Activated CD8-positive, alpha-beta memory T cell treated with anti-CD3 and anti-CD28 coated beads for 36 hours (primary cell): ENCODE results near the gene LRRC45. TPM values are rescaled to one million over a fixed set of nuclear protein-coding genes. Genes with fewer than 3 reads are reported as not detected.

Source experiments
- CTCF ChIA-PET: fragments of 350-600 bp; sonication (Branson Sonifier 250); formaldehyde crosslinking; loops from one replicate; lab custom pipeline; 2021; ENCODE audit warnings: antibody characterized with exemption; lab: Charles Lee
- POLR2A ChIA-PET: fragments of 350-600 bp; sonication (Branson Sonifier 250); formaldehyde crosslinking; loops from one replicate; lab custom pipeline; 2021; ENCODE audit warnings: antibody characterized with exemption; lab: Charles Lee
- total RNA-seq, 2 experiments: library from RNA; stranded (reverse); gene quantifications; one replicate each; pipeline ENCODE4 v1.2.3, GENCODE V29; 2021

Gene LRRC45
- total RNA-seq, 2 experiments from 2014 or later = 30.2 to 31.3 TPM

- POLR2A ChIA-PET = no interaction called here
- CTCF ChIA-PET = interaction anchor here (0.6 kb wide), 1 partner anchor 135 kb away, joined by 3 read pairs; the partner anchor contains the start of gene CCDC57
Observed at GRCh38 chr17:82077617-82078358, 54.7 kb downstream of the LRRC45 start.

DNA sequence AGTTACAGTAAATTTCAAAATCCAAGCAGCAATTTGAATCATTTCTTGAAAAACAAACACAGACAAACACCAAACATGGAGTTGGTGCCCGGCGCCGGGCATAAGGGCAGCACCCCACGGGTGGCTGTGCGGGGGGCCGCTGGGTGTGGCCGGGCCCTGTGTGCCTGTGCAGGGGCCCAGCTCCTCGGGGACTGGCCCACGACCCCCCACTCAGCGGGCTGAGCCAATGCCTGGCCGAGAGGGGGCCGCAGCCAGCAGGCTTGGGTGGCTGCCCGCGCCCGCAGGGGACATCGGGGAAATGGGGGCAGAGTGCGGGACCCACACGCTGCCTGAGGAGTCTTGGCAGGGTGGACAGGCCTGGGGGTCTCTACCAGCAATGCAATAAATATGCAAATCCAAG, 55.3 kb downstream of the LRRC45 start:
- ChIA-PET CTCF (interaction anchor here (0.6 to 0.8 kb wide), 3 partner anchors 19 to 134 kb away, joined by 3 to 4 read pairs (median 3); partner anchors contain the start of gene CCDC57), POLR2A (interaction anchor here (0.6 kb wide), 2 partner anchors 27 to 395 kb away, joined by 3 to 5 read pairs; partner anchors contain the start of genes ARL16 and HGS)

GRCh38 chr17:82079001-82079677, 56.0 kb downstream of the LRRC45 start:
- ChIA-PET CTCF (interaction anchor here (0.7 to 0.8 kb wide), 2 partner anchors 19 to 49 kb away, joined by 3 to 4 read pairs; no protein-coding TSS in a partner anchor), POLR2A (interaction anchor here (0.6 kb wide), 2 partner anchors 26 to 396 kb away, joined by 3 to 5 read pairs; partner anchors contain the start of genes ARL16 and HGS)

DNA sequence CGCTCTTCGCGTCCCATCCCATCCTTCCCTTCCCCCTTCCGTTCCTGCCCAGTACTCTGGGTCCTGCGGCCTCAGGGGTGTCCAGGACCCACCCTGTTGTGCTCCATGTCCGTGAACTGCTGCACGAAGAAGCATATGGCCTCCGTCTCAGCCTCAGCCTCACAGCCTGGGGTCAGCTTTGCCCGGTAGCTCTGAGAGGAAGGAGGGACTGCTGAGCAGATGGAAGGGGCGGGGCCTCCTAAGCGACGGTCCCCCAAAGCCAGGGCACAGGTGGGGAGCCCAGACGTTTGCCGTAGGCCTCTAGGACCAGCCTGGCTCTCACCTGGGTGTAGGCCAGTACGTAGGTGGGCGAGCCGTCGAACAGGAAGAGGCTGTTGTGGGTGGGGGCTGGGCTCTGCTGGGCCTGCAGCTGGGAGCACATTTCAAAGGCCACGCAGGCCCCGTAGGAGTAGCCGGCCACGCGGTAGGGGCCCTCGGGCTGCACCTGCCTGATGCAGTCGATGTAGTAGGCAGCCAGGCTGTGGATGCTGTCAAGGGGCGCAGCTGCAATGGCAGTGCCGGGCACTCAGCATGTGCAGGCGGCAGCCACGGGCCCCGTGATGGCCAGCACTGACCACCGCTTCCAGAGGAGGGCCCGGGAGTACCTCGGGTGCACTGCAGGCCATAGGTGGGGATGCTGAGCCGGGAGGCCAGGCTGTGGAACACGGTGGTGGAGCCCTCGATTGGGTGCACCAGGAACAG, 57.1 kb downstream of the LRRC45 start:
- POLR2A ChIA-PET = no interaction called here
- CTCF ChIA-PET = no interaction called here

Other genes with a start within 250 kb of the LRRC45 start
- gene GCGR, start 219.2 kb upstream of the LRRC45 start, total RNA-seq = not detected
- gene MCRIP1, start 190.0 kb upstream of the LRRC45 start, total RNA-seq = 10 to 100 TPM; 44.5 to 46.3 TPM
- gene PPP1R27, start 188.3 kb upstream of the LRRC45 start, total RNA-seq = not detected
- 100 to 1,000 TPM; 493 to 503 TPM for gene P4HB, start 162.8 kb upstream of the LRRC45 start, total RNA-seq
- 100 to 1,000 TPM; 669 to 688 TPM for gene ARHGDIA, start 152.0 kb upstream of the LRRC45 start, total RNA-seq
- gene ALYREF, start 131.7 kb upstream of the LRRC45 start, total RNA-seq = 100 to 1,000 TPM; 305 to 310 TPM
- 100 to 1,000 TPM; 147 TPM for gene ANAPC11, start 131.6 kb upstream of the LRRC45 start, total RNA-seq
- gene NPB, start 121.1 kb upstream of the LRRC45 start, total RNA-seq = under 1 TPM in 1 of 2 experiments, not detected in 1; 0.17 TPM
- 10 to 100 TPM; 30.4 to 30.9 TPM for gene PCYT2, start 111.9 kb upstream of the LRRC45 start, total RNA-seq
- gene SIRT7, start 105.1 kb upstream of the LRRC45 start, total RNA-seq = 10 to 100 TPM; 37.1 to 39.7 TPM
- 10 to 100 TPM; 28.2 to 29.7 TPM for gene MAFG, start 95.6 kb upstream of the LRRC45 start, total RNA-seq
- 100 to 1,000 TPM; 160 to 165 TPM for gene PYCR1, start 86.0 kb upstream of the LRRC45 start, total RNA-seq
- gene MYADML2, start 76.1 kb upstream of the LRRC45 start, total RNA-seq = not detected
- under 1 TPM; 0.38 to 0.40 TPM for gene NOTUM, start 62.1 kb upstream of the LRRC45 start, total RNA-seq
- gene ASPSCR1, start 45.7 kb upstream of the LRRC45 start, total RNA-seq = 10 to 100 TPM; 27.9 to 28.8 TPM
- gene CENPX, start 427 bp upstream of the LRRC45 start, total RNA-seq = 100 to 1,000 TPM; 154 to 158 TPM
- 1 to 10 TPM; 5.1 TPM for gene RAC3, start 8.4 kb downstream of the LRRC45 start, total RNA-seq
- gene DCXR, start 14.4 kb downstream of the LRRC45 start, total RNA-seq = 100 to 1,000 TPM; 119 to 129 TPM
- gene RFNG, start 28.5 kb downstream of the LRRC45 start, total RNA-seq = 10 to 100 TPM; 16.7 to 18.3 TPM
- gene GPS1, start 28.6 kb downstream of the LRRC45 start, total RNA-seq = 100 to 1,000 TPM; 118 TPM
- 100 to 1,000 TPM; 187 to 195 TPM for gene DUS1L, start 42.5 kb downstream of the LRRC45 start, total RNA-seq
- 100 to 1,000 TPM; 302 to 305 TPM for gene FASN, start 74.9 kb downstream of the LRRC45 start, total RNA-seq
- gene CCDC57, start 189.5 kb downstream of the LRRC45 start, total RNA-seq = 10 to 100 TPM; 69.8 to 73.0 TPM
- gene SLC16A3, start 205.7 kb downstream of the LRRC45 start, total RNA-seq = 100 to 1,000 TPM; 115 to 130 TPM